ENCODE measurements around the gene CHD5.

The CHD5 gene

GRCh38 chr1:6094246-6094645, 85.9 kb downstream of the CHD5 start:
- TF ChIP-seq, protein P1, sequence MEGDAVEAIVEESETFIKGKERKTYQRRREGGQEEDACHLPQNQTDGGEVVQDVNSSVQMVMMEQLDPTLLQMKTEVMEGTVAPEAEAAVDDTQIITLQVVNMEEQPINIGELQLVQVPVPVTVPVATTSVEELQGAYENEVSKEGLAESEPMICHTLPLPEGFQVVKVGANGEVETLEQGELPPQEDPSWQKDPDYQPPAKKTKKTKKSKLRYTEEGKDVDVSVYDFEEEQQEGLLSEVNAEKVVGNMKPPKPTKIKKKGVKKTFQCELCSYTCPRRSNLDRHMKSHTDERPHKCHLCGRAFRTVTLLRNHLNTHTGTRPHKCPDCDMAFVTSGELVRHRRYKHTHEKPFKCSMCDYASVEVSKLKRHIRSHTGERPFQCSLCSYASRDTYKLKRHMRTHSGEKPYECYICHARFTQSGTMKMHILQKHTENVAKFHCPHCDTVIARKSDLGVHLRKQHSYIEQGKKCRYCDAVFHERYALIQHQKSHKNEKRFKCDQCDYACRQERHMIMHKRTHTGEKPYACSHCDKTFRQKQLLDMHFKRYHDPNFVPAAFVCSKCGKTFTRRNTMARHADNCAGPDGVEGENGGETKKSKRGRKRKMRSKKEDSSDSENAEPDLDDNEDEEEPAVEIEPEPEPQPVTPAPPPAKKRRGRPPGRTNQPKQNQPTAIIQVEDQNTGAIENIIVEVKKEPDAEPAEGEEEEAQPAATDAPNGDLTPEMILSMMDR (conservative IDR thresholded peaks at IDR 0.05; ENCODE audit: low read length) = no peak
- no peak for TF ChIP-seq EZH2phosphoT487 (IDR thresholded peaks at IDR 0.05; ENCODE audit: borderline replicate concordance)
- Histone ChIP-seq H3K4me1 (ENCODE audit: insufficient read depth, low read length, poor library complexity, severe bottlenecking) (no peaks in the 10 kb centered on the region), H3K79me2 (ENCODE audit: insufficient read depth, low read length) (no peaks in the 10 kb centered on the region), H3K9me2 (replicated peaks; ENCODE audit: low read depth, low read length) (no peaks in the 10 kb centered on the region), H2AFZ (ENCODE audit: low read length) (no peak overlapping the region), H3K9ac (ENCODE audit: low read depth, low read length, poor library complexity, severe bottlenecking) (no peak overlapping the region), H3K9me3 (ENCODE audit: insufficient read depth, low read depth, low read length) (no peaks in the 10 kb centered on the region), H3K4me3 (ENCODE audit: low read length, poor library complexity, severe bottlenecking) (no peak overlapping the region), H3K27me3 (ENCODE audit: insufficient read depth, low read length, poor library complexity, severe bottlenecking) (no peaks in the 10 kb centered on the region), H3K4me2 (ENCODE audit: low read depth, low read length, poor library complexity, severe bottlenecking) (no peak overlapping the region), H3K36me3 (ENCODE audit: insufficient read depth, low read length) (peaks cover 86% of the 10 kb centered on the region; the same call in 1 of the 2 replicates), H3F3A (ENCODE audit: low read depth) (no peaks in the 10 kb centered on the region), H4K20me1 (ENCODE audit: insufficient read depth, low read length, poor library complexity, severe bottlenecking) (peaks cover 7% of the 10 kb centered on the region)

GRCh38 chr1:6093611-6094010, 86.5 kb downstream of the CHD5 start:
- Histone ChIP-seq H3K27me3 (ENCODE audit: insufficient read depth, low read length, poor library complexity, severe bottlenecking) (no peaks in the 10 kb centered on the region), H3K36me3 (ENCODE audit: insufficient read depth, low read length) (peaks cover 86% of the 10 kb centered on the region; the same call in 1 of the 2 replicates), H3K9ac (ENCODE audit: low read depth, low read length, poor library complexity, severe bottlenecking) (no peak overlapping the region), H3K9me2 (replicated peaks; ENCODE audit: low read depth, low read length) (no peaks in the 10 kb centered on the region), H2AFZ (ENCODE audit: low read length) (no peak overlapping the region), H3K9me3 (ENCODE audit: insufficient read depth, low read depth, low read length) (no peaks in the 10 kb centered on the region), H3K4me2 (ENCODE audit: low read depth, low read length, poor library complexity, severe bottlenecking) (no peak overlapping the region), H3K4me3 (ENCODE audit: low read length, poor library complexity, severe bottlenecking) (no peak overlapping the region), H3K79me2 (ENCODE audit: insufficient read depth, low read length) (no peaks in the 10 kb centered on the region), H4K20me1 (ENCODE audit: insufficient read depth, low read length, poor library complexity, severe bottlenecking) (peaks cover 7% of the 10 kb centered on the region), H3K4me1 (ENCODE audit: insufficient read depth, low read length, poor library complexity, severe bottlenecking) (no peaks in the 10 kb centered on the region), H3F3A (ENCODE audit: low read depth) (no peaks in the 10 kb centered on the region)
- TF ChIP-seq EZH2phosphoT487 (IDR thresholded peaks at IDR 0.05; ENCODE audit: borderline replicate concordance) = no peak
- TF ChIP-seq, protein P1 (conservative IDR thresholded peaks at IDR 0.05; ENCODE audit: low read length) = no peak

DNA sequence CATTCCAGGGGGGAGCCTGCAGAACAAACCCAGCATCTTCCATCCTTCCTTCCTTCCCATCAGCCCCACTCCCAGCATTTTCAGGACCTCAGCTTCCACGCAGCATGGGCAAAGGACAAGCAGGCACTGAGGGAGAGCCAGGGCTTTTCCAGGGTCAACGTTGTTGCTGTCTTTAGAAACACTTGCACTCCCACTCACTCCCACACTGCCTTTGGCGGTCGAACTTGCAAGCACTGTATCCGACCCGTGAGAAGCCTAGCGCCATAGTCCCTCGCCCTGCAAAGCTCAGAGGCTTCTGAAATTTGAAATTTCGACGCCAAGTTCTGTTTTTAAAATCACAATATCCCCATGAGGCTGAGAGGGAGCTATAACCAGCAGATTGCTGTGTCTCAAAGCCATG, 87.0 kb downstream of the CHD5 start:
- Histone ChIP-seq H3K79me2 (ENCODE audit: insufficient read depth, low read length) (no peaks in the 10 kb centered on the region), H3K9me3 (ENCODE audit: insufficient read depth, low read depth, low read length) (no peaks in the 10 kb centered on the region), H3K4me1 (ENCODE audit: insufficient read depth, low read length, poor library complexity, severe bottlenecking) (no peaks in the 10 kb centered on the region), H2AFZ (ENCODE audit: low read length) (no peak overlapping the region), H3K9ac (ENCODE audit: low read depth, low read length, poor library complexity, severe bottlenecking) (no peak overlapping the region), H3K9me2 (replicated peaks; ENCODE audit: low read depth, low read length) (no peaks in the 10 kb centered on the region), H3K27me3 (ENCODE audit: insufficient read depth, low read length, poor library complexity, severe bottlenecking) (no peaks in the 10 kb centered on the region), H3K4me2 (ENCODE audit: low read depth, low read length, poor library complexity, severe bottlenecking) (no peak overlapping the region), H4K20me1 (ENCODE audit: insufficient read depth, low read length, poor library complexity, severe bottlenecking) (peaks cover 7% of the 10 kb centered on the region), H3K36me3 (ENCODE audit: insufficient read depth, low read length) (peaks cover 81% of the 10 kb centered on the region; the same call in 1 of the 2 replicates), H3F3A (ENCODE audit: low read depth) (no peaks in the 10 kb centered on the region), H3K4me3 (ENCODE audit: low read length, poor library complexity, severe bottlenecking) (no peak overlapping the region)
- TF ChIP-seq, protein P1 (conservative IDR thresholded peaks at IDR 0.05; ENCODE audit: low read length) = no peak
- no peak for TF ChIP-seq EZH2phosphoT487 (IDR thresholded peaks at IDR 0.05; ENCODE audit: borderline replicate concordance)

All from Loucy (cell line).